Femur (tissue), 1 donor: ENCODE results near the gene ZRANB1.
"Not testable (repeated sequence)": the region's sequence is repeated elsewhere in the genome, so short reads cannot be mapped to it uniquely, and the experiment has no call there.

Experiments
- DNase-seq: peaks from one replicate; pipeline ENCODE4 v3.0.0-alpha.2; 2017

Gene ZRANB1

DNA sequence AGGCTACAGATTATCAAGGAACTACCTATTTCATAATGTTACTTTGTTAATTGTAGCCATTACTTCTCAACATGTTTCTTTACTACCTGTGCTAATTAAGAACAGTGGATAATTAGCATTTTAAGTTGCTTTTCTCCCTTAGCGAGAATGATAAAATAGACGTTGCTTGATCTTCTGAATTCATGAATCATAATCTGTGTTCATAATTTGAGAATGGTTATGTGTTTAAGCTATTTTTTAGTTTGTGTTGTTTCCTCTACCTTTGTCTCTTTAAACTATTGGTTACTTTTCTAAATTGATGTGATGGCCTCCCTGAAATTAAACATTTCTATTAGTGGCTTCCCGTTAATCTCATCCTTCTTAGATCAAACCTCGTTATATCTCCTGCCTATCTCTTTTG is at the start of gene ZRANB1:
Gene ZRANB1 (plus strand): TSS at position 301 of the 400 bp plus-strand sequence. CDS start 371 bp downstream, outside the sequence.
- DNase-seq: no peak

DNA sequence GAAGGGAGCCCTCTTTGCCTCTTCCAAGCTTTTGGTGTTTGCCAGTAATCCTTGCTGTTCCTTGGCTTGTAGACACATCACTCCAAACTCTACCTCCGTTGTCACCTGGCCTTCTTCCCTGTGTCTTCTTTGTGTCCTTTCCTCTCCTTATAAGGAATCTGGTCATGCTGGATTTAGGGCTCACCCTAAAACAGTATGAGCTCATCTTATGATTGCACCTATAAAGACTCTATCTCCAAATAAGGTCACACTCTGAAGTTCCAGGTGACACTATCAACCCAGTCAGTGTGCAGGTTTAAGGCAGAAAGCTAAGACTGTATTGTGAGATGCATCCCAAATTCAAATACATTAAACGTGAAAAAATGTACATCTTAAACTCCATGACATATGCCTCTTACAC is 49.0 kb upstream of the ZRANB1 start:
- no peak for DNase-seq

DNA sequence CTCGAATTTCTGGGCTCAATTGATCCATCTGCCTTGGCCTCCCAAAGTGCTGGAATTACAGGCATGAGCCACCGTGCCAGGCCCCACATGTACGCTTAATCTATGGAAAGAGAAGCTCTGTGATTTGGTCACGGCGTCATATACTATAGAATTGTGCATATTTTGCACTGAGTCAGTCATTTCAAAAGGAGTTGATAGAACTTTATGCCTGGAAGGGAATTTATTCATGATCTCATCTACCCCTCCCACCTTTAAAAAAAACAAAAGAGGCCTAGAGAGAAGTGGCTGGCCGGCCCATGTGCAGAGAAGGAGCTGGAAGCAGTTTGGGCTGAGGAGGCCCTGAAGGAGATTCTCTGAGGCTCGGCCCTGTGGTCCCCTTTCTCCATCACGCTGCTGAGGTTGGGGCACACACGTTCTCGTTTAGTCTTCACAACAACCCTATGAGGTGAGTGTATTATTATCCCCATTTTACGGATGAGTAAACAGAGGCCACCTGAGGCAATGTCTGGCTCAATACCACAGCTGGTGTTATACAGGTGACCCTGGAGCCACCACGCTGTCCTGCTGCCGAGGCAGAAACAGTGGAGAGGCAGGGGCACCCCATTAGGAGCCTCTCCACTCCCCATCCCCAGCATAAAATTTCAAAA is 47.2 kb upstream of the ZRANB1 start:
- no peak for DNase-seq

DNA sequence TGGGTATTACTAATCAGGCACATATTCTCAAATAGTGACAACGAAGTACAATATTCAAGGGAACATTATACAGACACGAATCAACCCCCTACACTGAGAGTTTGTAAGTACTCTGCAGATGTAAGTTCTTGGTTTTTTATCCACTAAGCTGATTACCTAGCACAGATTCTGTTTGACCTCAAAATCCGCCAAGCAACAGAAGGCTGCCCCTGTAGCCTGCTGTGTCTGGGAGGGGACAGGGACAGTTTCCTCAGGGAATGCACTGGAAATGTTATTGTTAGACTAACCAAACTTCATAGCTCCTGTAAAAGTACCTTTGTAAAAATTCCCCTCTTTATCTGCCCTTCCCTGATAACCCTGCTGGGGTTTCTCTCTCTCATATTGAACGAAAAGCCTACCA is 45.2 kb upstream of the ZRANB1 start:
- no peak for DNase-seq

DNA sequence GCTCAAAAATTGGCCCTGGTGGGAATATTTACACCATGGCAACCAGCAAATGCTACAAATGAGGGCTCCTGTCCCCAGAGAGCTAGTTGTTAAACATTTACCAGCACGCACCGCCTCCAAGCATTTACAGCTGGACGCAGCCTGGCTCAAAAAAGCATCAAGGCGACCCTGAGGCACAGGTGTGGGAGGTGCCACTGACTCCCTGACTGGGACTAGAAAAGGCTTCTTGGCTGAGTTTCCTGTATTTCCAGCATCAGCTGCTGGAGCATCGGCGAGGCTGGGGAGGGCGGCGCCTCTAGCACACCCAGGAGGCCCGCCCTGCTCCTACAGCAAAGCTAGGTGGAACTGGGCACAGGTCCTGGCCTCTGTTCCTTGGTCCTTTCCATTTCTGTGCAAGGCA is 43.5 kb upstream of the ZRANB1 start:
- DNase-seq: no peak

GRCh38 chr10:124899151-124899550 is 42.8 kb upstream of the ZRANB1 start:
- DNase-seq: no peak

- DNase-seq: no peak
Observed at GRCh38 chr10:124902462-124902861, 39.5 kb upstream of the ZRANB1 start.

DNA sequence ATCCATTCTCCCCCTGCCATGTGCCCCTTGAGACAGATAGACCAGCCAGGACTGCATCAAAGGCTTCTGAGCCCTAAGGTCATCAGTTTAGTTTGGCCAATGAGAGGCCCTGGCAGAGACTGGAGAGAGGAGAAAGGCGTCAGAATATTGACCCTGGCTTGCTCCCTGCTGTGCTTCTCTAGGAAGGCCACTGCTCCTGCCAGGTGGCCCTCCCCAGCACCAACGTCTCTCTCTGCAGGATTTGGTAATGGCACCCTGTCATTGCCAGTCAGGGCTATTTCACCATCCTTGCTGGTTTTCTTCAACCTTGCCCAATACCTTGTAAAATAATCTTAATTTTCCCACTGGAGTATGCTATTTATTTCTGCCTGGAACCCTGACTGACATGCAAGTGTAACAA is 38.8 kb upstream of the ZRANB1 start:
- no peak for DNase-seq

DNA sequence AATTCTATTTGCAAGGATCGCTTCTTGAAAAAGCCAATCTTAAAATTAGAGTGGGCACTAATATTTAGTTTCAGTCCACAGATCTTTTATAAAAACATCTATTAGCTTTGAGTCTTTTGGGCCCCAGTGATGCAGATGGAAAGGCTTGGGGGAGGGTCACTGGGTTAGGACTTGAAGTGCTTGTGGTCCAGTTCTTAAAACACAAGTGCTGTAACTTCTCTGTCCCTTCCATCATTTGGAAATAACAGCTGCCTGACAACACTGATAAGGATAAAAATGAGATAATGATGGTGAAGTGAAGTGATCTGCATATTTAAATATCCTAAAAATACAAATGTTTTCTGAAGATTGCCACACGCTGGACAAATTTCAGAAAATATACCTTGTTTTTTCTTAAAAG is 37.1 kb upstream of the ZRANB1 start:
- no peak for DNase-seq

DNA sequence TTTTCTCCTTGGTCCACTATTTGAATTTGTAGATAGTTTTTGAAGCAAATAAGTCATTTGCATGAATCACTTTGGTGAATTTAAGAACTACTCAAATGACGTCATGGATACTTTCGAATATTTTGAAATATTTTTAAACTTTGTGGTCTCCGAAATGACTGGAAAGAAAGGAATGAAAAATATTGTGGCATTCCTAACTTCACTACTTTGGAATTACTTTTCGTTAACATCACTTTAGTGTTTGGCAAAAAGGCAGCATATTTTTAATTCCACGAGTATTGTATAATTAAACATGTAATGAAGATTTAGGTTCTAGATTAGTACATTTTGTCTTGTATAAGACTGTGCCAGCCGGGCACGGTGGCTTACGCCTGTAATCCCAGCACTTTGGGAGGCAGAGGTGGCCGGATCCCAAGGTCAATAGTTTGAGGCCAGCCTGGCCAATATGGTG is 35.3 kb upstream of the ZRANB1 start:
- no peak for DNase-seq

GRCh38 chr10:124909563-124909962 is 32.4 kb upstream of the ZRANB1 start:
- no peak for DNase-seq

DNA sequence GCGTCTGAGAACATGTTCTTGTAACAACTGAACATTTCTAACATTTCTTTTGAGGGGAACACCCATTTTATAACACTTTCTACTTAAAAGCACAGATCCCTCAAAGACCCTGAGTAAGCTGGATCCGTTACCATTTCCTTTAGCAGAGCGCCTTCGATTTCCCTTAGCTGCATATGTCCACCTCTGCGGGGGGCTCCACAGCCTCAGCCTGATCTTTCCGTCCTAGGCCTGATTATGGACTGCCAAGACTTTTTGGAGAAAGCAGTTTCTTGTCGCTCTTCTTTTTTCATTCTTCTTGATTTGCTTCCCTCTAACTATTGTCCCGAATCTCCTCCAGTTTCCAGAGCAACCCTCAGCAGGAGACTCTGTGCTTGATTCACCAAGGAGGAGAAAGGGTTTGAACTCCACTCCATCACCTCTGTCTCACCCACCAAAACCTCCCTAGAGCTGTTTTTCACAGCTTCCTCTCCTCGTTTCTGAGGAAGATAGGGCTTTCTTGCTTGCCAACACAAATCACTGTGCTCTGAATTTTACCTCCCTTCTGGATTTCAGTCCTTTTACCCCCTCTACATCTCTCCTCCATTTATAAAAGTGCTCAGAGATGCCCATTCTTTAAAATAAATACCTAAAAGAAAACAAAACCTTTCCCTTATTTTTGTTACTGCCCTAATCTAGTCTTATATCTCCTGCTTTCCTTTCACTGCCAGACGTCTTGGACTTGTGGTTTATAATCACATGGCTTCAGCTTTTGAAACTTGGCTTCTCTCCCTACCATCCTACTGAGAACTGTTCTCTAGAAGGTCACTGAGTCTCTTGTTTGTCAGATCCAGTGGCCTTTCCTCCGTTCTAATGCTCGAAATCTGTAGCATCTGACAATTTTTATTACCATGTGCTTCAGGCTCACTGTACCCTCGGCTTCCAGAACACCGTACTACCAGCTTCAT is 30.5 kb upstream of the ZRANB1 start:
- no peak for DNase-seq

GRCh38 chr10:124912101-124912886 is 29.6 kb upstream of the ZRANB1 start:
- DNase-seq: no peak

- DNase-seq: no peak
Observed at GRCh38 chr10:124913167-124913566, 28.8 kb upstream of the ZRANB1 start.

- DNase-seq: not testable (repeated sequence)
Observed at GRCh38 chr10:124914398-124914797, 27.5 kb upstream of the ZRANB1 start.

- no peak for DNase-seq
Observed at GRCh38 chr10:124916098-124916584, 25.8 kb upstream of the ZRANB1 start.

GRCh38 chr10:124916585-124917427 is 25.1 kb upstream of the ZRANB1 start:
- peak; percentile 98 for DNase-seq

- peak; percentile 83 for DNase-seq
Observed at GRCh38 chr10:124917428-124918190, 24.3 kb upstream of the ZRANB1 start.

- no peak for DNase-seq
Observed at GRCh38 chr10:124918191-124918830, 23.6 kb upstream of the ZRANB1 start.

DNA sequence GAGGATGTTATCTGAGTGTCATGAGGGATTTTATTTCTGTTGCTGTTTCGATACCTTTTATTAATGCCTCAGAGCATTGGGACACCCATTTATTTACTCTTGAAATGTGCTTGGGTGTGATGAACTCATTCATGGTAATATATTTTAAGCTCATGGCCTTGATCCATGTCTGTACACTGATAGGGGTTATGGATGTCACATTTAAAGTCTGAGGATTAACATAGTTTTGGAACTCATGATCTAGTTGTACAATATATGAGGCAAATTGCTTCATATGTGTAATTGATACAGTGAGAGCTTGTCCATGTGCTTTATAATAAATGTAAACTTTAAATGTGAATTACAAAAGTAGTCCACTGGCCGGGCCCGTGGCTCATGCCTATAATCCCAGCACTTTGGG is 23.0 kb upstream of the ZRANB1 start:
- DNase-seq: no peak

- no peak for DNase-seq
Observed at GRCh38 chr10:124921261-124921660, 20.7 kb upstream of the ZRANB1 start.
